HG02798 (cell line): ENCODE measurements around the gene GPAT3.
"Not testable (repeated sequence)": the region's sequence is repeated elsewhere in the genome, so short reads cannot be mapped to it uniquely, and the experiment has no call there.

Source experiments
- ATAC-seq: cut with Tn5 transposase; IDR thresholded peaks from one replicate; pipeline ENCODE4 v1.9.1; 2021; ENCODE audit warnings: mild to moderate bottlenecking; ENCODE audit not compliant: unreplicated experiment, poor library complexity

The GPAT3 gene

DNA sequence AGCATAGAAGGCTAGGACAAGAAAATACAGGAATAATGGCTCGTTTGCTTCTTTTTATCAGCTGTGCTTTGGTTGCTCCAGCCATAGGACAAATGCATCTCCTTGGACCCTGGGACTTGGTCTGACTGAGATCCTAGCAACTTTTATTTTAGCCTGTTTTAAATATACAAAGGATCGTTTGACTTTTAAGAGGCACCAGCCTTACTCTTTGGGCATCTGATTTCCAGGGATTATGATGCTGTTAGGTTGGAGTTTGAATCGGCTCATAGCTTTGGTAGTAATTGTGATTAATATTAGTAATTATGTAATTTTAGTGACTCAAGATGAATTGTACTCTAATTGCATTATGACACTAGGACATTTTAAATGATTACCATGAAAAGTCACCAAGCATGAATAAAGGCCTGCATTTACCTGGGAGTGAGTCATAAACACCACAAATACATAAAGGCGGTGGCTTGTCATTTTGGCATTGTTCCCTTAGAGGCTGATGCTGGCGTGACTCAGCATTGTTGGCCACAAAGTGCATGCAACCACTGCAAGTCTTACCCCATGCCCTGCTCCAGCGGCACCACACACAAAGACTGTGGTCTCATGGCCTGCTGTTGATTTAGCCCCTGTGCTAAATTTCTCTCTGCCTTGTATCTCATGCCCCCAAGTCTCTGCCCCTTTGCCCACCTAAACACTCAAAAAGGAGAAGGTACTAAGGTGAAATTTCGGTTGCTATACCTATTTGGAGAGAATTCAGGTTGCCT lies 12.4 kb downstream of the GPAT3 start:
- peak; percentile 92 for ATAC-seq

DNA sequence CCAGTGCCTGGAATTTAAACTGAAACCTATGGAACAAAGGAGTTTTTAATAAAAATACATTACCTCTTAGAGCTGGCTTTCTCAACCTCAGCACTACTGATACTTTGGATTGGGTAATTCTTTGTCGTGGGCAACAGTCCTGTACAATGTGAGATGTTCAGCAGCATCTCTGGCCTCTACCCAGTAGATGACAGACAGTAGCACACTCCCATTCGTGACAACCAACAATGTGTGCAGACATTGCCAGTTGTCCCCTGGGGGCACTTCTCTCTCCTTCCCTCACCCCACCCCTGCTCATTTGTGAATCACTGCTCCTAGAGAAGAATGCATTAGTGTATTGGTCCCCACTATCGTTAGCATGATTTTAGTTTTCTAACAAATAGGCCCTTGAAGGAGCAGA lies 16.2 kb downstream of the GPAT3 start:
- no peak for ATAC-seq

GRCh38 chr4:83552924-83553323 lies 17.0 kb downstream of the GPAT3 start:
- peak; percentile 51 for ATAC-seq

DNA sequence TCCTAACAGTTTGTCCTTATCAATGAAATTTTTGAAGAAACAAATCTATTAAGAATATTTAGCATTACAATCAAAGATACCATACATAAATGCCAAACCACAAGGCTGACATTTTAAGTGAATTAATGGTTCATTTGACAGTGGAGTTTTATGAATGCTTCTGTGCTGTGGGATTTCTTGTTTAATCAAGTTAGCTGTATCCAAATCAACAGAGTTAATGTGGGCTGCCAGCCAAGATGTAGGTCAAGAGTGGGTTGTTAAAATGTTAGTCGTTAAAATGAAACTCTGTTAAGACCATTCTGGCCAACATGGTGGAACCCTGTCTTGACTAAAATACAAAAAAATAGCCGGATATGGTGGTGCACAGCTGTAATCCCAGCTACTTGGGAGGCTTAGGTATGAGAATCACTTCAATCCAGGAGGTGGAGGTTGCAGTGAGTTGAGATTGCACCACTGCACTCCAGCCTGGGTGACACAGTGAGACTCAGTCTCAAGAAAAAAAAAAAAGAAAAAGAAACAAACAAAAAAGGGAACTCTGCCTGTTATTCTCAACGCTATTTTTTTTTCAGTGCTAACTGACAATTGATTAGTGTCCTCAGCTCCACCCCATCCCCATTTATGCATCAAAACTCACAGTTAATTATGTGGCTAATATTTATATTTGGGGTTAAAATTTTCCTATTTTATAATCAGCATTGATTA lies 20.2 kb downstream of the GPAT3 start:
- ATAC-seq, result no peak

GRCh38 chr4:83556816-83557215 lies 20.9 kb downstream of the GPAT3 start:
- ATAC-seq, result no peak

DNA sequence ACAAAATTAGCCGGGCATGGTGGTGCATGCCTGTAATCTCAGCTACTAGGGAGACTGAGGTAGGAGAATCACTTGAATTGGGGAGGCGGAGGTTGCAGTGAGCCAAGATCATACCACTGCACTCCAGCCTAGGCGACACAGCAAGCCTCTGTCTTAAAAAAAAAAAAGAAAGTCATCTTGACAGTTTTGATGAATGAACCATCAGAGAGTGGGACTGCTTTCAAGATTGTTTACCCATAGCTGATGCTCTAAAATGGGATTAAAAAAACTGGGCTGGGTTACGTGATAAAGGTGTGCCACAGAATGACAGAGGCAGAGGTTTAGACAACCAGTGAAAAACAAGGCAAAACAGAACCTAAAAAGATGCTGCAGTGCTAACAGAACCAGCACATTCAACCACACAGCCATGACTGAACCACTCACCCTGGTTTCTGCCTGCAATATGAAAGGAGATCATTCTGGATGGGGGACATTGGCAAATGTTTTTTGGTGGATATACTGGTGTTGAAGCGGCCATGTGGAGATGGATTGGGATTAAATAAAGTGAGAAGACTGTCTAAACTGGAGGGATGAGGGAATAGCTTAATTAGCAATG lies 22.2 kb downstream of the GPAT3 start:
- ATAC-seq, result no peak

DNA sequence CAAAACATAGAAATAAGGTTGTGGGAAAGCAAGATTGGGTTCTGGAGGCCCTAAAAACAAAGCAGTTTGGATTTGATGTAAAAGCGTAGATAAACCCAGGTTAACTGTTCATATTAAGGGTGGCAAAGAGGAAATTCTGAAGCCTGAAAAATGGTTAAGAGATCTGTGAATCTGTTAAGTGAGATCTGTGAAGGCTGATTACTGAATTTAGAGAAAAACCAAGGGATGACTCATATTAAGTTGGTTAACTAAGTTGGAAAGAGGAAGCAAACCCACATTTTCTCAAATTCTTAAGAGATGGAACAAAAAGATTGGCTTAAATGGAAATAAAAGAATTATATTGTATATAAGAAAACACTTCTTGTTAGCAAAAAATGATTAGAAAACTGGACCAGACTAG lies 22.8 kb downstream of the GPAT3 start:
- ATAC-seq, result no peak

DNA sequence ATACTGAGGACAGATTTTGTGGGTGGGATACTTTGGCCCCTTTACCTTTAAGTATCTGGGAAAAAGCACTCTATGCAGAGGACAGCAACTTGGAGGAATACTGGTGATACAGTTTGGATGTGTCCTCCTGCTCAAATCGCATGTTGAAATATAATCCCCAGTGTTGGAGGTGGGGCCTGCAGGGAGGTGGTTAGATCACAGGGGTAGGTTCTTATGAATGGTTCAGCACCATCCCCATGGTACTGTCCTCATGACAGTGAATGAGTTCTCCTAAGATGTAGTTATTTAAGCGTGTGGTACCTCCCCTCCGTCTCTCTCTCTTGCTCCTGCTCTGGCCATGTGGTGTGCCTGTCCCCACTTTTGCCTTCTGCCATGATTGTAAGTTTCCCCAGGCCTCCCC lies 24.6 kb downstream of the GPAT3 start:
- no peak for ATAC-seq

DNA sequence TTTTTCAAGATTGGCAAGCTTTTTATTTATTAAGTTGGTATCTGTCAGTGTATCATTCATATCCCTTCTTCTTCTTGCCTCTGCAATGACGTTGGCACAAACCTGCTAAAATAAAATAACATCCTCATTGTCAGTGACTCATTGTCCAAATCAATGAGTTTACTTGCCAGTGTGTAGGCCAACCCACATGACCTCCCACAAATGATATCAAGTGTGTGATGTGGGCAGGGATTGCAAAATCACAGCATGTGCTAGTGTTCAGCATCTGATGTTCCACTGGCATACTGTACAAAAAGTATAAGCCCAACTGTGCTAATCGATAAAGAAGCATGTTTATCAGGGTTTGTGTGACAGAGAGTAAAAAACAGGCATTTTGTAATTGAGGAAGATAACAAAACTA lies 25.5 kb downstream of the GPAT3 start:
- no peak for ATAC-seq

- no peak for ATAC-seq
Measured at GRCh38 chr4:83563998-83564397, 28.1 kb downstream of the GPAT3 start.

DNA sequence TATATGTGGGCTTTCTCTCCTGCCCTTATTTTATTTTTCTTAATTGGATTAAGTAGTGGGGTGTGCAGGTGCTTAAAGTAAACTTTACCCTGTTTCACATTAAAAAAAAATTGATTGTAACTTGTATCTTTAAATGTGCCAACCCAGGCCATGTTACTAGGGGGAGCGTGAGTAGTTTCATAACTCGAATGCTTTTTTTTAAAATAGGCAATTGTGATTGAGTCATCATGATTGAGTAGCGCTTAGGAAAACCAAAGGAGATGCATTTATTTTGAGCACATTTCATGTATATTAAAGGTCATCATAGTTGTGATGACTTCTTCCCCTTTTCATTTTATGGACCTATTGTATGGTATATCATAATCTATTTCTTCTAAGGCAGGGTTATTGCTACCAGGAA lies 32.2 kb downstream of the GPAT3 start:
- ATAC-seq, result no peak

DNA sequence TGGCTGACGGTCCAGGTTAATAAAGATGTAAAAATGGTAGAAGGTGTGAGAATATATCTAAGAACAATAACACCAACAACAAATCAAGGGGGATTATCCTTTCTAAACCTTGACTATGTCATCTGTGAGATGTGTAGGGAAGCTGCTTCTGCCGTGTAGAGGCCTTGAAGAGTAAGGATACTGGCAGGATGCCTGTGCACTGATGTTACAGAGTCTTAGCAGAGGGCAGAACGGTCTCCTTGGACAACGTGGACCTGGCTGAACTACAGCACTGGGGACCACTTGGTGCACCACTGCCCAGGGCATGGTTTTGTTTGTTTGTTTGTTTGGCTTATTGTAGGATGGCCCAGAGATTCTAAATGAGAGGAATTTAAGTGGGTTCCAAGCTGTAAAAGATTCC lies 33.5 kb downstream of the GPAT3 start:
- no peak for ATAC-seq

DNA sequence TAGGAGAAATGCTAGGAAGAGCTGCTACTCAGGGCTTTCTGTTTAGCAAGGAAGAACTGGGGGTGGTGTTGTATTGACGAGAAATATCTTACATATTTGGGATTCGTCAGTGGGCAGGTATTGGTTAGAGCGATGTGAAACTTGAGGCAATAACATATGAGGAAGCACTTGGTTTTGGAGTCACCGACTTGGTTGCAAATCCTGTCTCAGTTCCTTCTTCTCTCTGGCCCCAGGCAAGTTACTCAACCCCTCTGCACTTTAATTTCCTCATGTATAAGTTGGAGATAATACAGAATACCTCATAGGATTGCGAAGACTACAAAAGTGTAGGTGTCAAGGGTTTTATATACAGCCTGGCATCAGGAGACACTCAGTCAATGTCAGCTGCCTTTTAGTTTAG lies 34.1 kb downstream of the GPAT3 start:
- peak; percentile 73 for ATAC-seq

- no peak for ATAC-seq
Measured at GRCh38 chr4:83572848-83573247, 36.9 kb downstream of the GPAT3 start.

DNA sequence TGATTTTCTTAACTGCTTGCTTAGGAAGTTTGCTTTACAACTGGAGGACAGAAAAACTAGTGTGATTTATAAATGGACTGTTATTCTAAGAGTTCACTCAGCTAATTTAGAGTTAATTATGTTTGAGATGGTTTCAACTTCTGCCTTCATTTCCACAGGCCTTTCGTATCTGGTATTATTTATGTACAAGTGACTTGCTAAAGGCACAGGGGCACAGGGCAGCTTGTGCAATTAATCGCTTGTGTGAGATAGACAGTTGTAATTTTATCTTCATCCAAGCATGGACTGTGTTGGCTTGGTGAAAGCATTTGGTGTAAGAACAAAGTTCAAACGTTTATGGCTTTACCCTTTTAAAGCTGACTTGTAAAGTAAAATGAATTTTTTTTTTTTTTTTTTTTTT lies 38.3 kb downstream of the GPAT3 start:
- ATAC-seq, result no peak

DNA sequence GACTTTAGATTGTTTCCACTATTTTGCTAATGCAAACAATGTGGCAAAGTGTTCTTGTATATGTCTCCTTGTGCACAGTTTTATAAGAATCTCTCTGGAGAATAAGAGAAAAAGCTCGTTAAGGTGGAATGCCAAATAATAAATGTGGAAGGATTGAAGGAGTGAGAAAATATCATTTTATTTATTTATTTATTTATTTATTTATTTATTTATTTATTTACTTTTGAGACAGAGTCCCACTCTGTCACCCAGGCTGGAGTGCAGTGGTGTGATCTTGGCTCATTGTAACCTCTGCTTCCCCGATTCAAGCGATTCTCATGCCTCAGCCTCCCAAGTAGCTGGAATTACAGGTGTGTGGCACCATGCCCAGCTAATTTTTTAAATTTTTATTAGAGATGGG lies 40.3 kb downstream of the GPAT3 start:
- ATAC-seq, result not testable (repeated sequence)

- ATAC-seq, result peak; percentile 79
Measured at GRCh38 chr4:83581411-83582288, 45.7 kb downstream of the GPAT3 start.

- ATAC-seq, result peak; percentile 78
Measured at GRCh38 chr4:83582289-83582785, 46.4 kb downstream of the GPAT3 start.

- no peak for ATAC-seq
Measured at GRCh38 chr4:83585982-83586508, 50.1 kb downstream of the GPAT3 start.

- ATAC-seq, result no peak
Measured at GRCh38 chr4:83589279-83589678, 53.4 kb downstream of the GPAT3 start.
